Naive thymus-derived CD8-positive, alpha-beta T cell (primary cell): ENCODE results near the gene ABHD2. TPM values are rescaled to one million over a fixed set of nuclear protein-coding genes. Genes with fewer than 3 reads are reported as not detected.
"Not testable (repeated sequence)": the region's sequence is repeated elsewhere in the genome, so short reads cannot be mapped to it uniquely, and the experiment has no call there.

ENCODE experiments used
- ATAC-seq, 2 donors: fragments of 150-1000 bp; cut with Tn5 transposase in 1 of 2; sonication (Bioruptor Pico), chemical (Tn5 transposase) in 1 of 2; 1 replicate in 1 of 2; 2 replicates in 1 of 2; pipeline ENCODE4 v1.10.0; 2021; ENCODE audit warnings: mild to moderate bottlenecking in 2 of 2, moderate library complexity in 2 of 2
- POLR2A ChIA-PET: fragments of 350-600 bp; sonication (Branson Sonifier 250); formaldehyde crosslinking; loops from one replicate; lab custom pipeline; 2021; ENCODE audit warnings: antibody characterized with exemption; lab: Charles Lee
- DNase-seq, 10 donors: peaks; one replicate each; pipeline versions ENCODE4 v3.0.0 to v3.0.0-alpha.2; 2020 to 2022
- H3K27ac Mint-ChIP-seq, 10 donors: one replicate each; pipeline ENCODE4 v1.8.0; 2020 to 2022; ENCODE audit warnings: mild to moderate bottlenecking in 10 of 10, mixed read lengths in 10 of 10, moderate library complexity in 4 of 10, inconsistent platforms in 1 of 10
- H3K27me3 Mint-ChIP-seq, 5 donors: one replicate each; pipeline ENCODE4 v1.8.0; 2021 to 2022; ENCODE audit warnings: mixed read lengths in 5 of 5
- H3K36me3 Mint-ChIP-seq, 3 donors: one replicate each; pipeline ENCODE4 v1.8.0; 2020 to 2022; ENCODE audit warnings: mixed read lengths in 3 of 3, mild to moderate bottlenecking in 2 of 3, inconsistent platforms in 1 of 3
- H3K4me1 Mint-ChIP-seq, 4 donors: one replicate each; pipeline ENCODE4 v1.8.0; 2021 to 2022; ENCODE audit warnings: mixed read lengths in 4 of 4
- H3K4me3 Mint-ChIP-seq, 10 donors: one replicate each; pipeline ENCODE4 v1.8.0; 2020 to 2022; ENCODE audit warnings: mild to moderate bottlenecking in 10 of 10, mixed read lengths in 10 of 10, moderate library complexity in 6 of 10, inconsistent platforms in 1 of 10
- H3K9me3 Mint-ChIP-seq, 9 donors: one replicate each; pipeline ENCODE4 v1.8.0; 2020 to 2022; ENCODE audit warnings: mixed read lengths in 9 of 9, mild to moderate bottlenecking in 3 of 9, inconsistent platforms in 1 of 9, moderate library complexity in 1 of 9
- polyA plus RNA-seq, 3 donors: library from polyadenylated mRNA; unstranded; fragments of 300-500 nt; fragmentation: Illumina TruSeq; gene quantifications; one replicate each; pipeline ENCODE4 v1.2.3, GENCODE V29; 2021
- total RNA-seq, 8 experiments: library from RNA in 2 of 8; stranded (reverse) in 2 of 8; gene quantifications; one replicate each; pipeline ENCODE4 v1.2.3 and lab custom pipeline; 2021 to 2026

The ABHD2 gene, protein sequence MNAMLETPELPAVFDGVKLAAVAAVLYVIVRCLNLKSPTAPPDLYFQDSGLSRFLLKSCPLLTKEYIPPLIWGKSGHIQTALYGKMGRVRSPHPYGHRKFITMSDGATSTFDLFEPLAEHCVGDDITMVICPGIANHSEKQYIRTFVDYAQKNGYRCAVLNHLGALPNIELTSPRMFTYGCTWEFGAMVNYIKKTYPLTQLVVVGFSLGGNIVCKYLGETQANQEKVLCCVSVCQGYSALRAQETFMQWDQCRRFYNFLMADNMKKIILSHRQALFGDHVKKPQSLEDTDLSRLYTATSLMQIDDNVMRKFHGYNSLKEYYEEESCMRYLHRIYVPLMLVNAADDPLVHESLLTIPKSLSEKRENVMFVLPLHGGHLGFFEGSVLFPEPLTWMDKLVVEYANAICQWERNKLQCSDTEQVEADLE
- total RNA-seq (10 to 100 TPM; 47.6 to 49.9 TPM), polyA plus RNA-seq (10 to 100 TPM; 14.0 to 17.1 (median 15.0) TPM), total RNA-seq (lab: John Stamatoyannopoulos, UW) (50.7 to 95.2 (median 85.0) reads per million in 6 experiments)

DNA sequence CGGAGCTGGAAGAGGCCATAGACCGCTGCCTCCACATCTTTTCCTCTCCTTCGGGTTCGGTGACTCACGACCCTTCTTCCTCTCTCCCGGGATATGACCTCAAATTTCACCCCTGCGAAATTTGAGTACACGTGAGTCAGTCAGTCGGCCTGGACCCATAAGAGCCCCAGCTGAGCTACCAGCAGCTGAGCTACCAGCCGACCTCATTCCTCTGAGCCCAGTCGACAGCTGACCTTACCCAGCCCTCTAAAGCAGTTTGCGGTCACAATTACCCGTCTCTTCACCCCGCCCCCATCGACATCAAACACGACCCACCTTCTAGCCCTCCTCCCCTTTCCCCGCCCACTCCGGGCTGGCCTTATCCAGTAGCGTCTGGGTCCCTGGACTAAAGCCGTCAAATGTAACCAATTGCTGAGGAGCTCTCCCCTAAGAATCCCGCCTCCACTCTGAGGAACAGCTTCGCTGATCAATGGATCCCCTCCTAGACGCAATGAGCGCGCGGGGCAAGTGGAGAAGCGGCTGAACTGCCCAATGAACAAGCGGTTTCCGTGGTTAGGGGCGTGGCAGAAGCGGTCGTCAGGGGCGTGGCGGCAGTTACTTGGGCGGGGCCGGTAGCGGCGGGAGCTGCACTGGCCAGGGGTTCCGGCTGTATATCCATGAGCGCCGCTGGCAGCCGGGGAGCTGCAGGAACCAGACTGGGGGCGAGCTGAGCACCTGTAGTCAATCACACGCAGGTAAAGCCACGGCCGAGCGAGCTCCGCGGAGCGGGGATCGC, at the start of gene ABHD2:
Gene ABHD2, plus strand, starts transcription at position 627 of the 775 bp plus-strand sequence. CDS start 27,872 bp downstream, outside the sequence.
- Mint-ChIP-seq H3K9me3 (no peaks in the 10 kb centered on the region), H3K36me3 (no peaks in the 10 kb centered on the region), H3K27me3 (no peaks in the 10 kb centered on the region), H3K4me1 (peaks cover 25 to 39% (median 31%) of the 10 kb centered on the region in 4 donors), H3K4me3 (peak within 1 kb of the TSS in 2 of 10 donors; percentile 81 to 92), H3K27ac (peak within 1 kb of the TSS in 8 of 10 donors; percentile 78 to 98 (median 95))
- peak; percentile 96 to 97 for ATAC-seq
- POLR2A ChIA-PET: interaction anchor here (0.8 to 3.4 kb wide), 10 partner anchors 10 to 183 kb away, joined by 3 to 17 read pairs (median 4); no protein-coding TSS in a partner anchor
- peak; percentile 87 to 98 (median 96) for DNase-seq

DNA sequence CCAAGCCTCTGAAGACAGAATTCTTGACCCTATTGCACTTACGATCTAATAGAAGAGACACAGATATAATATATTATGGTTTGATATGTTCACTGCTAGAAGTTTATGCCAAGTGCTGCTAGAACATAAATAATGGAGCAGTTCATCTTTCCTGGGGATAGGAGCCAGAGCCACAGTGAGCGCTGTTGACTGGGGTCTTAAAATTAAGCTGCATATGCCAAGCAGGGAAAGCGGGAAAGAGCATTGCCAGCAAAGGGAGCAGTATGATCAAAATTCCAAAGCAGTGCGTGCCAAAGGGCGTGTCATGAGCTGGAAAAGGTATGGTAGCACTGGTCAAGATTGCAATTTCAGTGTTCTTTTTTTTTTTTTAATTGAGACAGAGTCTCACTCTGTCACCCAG, 49.1 kb upstream of the ABHD2 start:
- no peak overlapping the region for H3K27ac Mint-ChIP-seq
- peaks cover 0 to 14% (median 11%) of the 10 kb centered on the region in 5 donors for H3K27me3 Mint-ChIP-seq
- H3K36me3 Mint-ChIP-seq: no peaks in the 10 kb centered on the region

DNA sequence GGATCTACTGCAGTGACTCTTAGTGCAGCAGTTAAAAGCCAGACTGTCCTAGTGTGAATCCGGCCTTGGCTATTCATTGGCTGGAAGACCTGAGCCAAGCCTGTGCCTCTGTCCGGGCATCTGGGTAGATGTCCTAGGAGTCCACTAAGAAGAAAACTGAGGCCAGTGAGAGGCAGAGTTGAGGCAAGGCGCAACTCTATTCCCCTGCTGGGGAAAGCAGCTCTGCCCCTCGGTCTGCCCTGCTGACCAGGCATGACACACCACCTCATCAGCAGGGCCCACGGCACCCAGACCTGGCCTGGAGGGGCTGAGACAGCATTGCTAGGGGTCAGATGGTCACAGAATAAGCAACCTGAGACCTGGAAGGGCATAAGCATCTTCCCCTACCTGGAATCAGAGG, 46.7 kb upstream of the ABHD2 start:
- POLR2A ChIA-PET: no interaction called here
- peaks cover 0 to 8% (median 0%) of the 10 kb centered on the region in 5 donors for H3K27me3 Mint-ChIP-seq
- H3K4me1 Mint-ChIP-seq: peaks cover 0 to 11% (median 5%) of the 10 kb centered on the region in 4 donors

More for the DNA sequence above, 49.1 kb upstream of the ABHD2 start:
- no peak overlapping the region for H3K4me3 Mint-ChIP-seq
- DNase-seq: no peak
- no peak for ATAC-seq
- H3K4me1 Mint-ChIP-seq: peaks cover 0 to 11% (median 5%) of the 10 kb centered on the region in 4 donors
- POLR2A ChIA-PET: no interaction called here
- H3K9me3 Mint-ChIP-seq: peaks cover 0 to 4% (median 0%) of the 10 kb centered on the region in 9 donors

DNA sequence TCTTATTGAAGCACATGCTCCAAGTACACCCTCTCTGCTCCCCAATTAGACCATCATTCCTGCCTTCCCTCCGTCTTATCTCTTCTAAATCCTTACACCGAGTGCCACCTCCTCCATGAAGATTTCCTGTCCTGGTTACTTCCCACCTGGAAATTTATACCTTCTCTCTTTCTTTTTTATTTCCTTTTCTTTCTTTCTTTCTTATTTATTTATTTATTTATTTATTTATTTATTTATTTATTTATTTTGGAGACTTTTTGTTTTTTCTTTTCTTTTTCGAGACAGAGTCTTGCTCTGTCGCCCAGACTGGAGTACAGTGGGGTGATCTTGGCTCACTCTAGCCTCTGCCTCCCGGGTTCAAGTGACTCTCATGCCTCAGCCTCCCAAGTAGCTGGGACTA, 45.9 kb upstream of the ABHD2 start:
- H3K4me3 Mint-ChIP-seq: peak overlapping the region in 1 of 10 donors; percentile 23
- DNase-seq (no peak), ATAC-seq (no peak)
- H3K27ac Mint-ChIP-seq: peak overlapping the region in 2 of 10 donors; percentile 22 to 73
- H3K27me3 Mint-ChIP-seq: peaks cover 0 to 8% (median 0%) of the 10 kb centered on the region in 5 donors
- H3K36me3 Mint-ChIP-seq: no peaks in the 10 kb centered on the region
- POLR2A ChIA-PET: no interaction called here
- peaks cover 0 to 7% (median 2%) of the 10 kb centered on the region in 9 donors for H3K9me3 Mint-ChIP-seq
- H3K4me1 Mint-ChIP-seq: peaks cover 0 to 11% (median 5%) of the 10 kb centered on the region in 4 donors

More for the DNA sequence above, 46.7 kb upstream of the ABHD2 start:
- peaks cover 0 to 5% (median 1%) of the 10 kb centered on the region in 9 donors for H3K9me3 Mint-ChIP-seq
- peak overlapping the region in 1 of 10 donors; percentile 48 for H3K27ac Mint-ChIP-seq
- DNase-seq: no peak
- no peaks in the 10 kb centered on the region for H3K36me3 Mint-ChIP-seq
- H3K4me3 Mint-ChIP-seq: no peak overlapping the region
- no peak for ATAC-seq

DNA sequence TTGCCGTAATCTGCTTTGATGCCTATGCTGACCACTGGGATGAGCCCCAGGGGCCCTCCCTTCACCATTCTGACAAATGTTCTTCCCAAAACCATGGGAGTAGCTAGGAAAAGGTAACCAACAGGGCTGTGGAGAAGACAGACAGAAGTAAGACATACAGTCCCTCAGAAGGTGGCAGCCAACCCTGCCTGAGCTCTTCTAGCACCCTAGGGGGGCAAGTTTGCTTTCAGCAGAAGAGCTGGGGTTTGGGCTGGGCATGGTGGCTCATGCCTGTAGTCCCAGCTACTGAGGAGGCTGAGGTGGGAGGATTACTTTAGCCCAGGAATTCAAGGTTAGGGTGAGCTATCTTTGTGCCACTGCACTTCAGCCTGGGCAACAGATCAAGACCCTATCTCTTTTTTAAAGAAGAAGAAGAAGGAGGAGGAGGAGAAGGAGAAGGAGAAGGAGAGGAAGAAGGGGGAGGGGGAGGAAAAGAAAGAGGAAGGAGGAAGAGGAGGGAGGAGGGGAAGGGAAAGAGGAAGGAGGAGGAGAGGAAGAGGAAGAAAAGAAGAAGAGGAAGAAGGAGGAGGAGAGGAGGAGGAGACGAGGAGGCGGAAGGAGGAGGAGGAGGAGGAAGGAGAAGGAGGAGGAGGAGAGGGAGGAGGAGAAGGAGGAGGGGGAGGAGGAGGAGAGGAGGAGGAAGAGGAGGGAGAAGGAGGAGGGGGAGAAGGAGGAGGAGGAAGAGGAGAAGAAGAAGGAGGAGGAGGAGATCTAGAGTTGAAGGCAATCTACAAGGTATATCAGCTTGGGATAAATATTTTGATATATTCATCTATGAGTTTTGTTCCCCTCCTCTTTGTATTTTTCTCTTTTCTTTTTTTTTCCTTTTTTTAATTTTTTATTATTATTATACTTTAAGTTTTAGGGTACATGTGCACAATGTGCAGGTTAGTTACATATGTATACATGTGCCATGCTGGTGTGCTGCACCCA, 44.9 kb upstream of the ABHD2 start:
- no peaks in the 10 kb centered on the region for H3K36me3 Mint-ChIP-seq
- peaks cover 0 to 7% (median 2%) of the 10 kb centered on the region in 9 donors for H3K9me3 Mint-ChIP-seq
- H3K27ac Mint-ChIP-seq: peak overlapping the region in 2 of 10 donors; percentile 37 to 51
- no peak for ATAC-seq
- H3K4me1 Mint-ChIP-seq: peaks cover 0 to 11% (median 5%) of the 10 kb centered on the region in 4 donors
- H3K27me3 Mint-ChIP-seq: peaks cover 0 to 5% (median 0%) of the 10 kb centered on the region in 5 donors
- no peak overlapping the region for H3K4me3 Mint-ChIP-seq
- no peak for DNase-seq
- POLR2A ChIA-PET: interaction anchor here (0.7 kb wide), 1 partner anchor 419 kb away, joined by 3 read pairs; no protein-coding TSS in a partner anchor

DNA sequence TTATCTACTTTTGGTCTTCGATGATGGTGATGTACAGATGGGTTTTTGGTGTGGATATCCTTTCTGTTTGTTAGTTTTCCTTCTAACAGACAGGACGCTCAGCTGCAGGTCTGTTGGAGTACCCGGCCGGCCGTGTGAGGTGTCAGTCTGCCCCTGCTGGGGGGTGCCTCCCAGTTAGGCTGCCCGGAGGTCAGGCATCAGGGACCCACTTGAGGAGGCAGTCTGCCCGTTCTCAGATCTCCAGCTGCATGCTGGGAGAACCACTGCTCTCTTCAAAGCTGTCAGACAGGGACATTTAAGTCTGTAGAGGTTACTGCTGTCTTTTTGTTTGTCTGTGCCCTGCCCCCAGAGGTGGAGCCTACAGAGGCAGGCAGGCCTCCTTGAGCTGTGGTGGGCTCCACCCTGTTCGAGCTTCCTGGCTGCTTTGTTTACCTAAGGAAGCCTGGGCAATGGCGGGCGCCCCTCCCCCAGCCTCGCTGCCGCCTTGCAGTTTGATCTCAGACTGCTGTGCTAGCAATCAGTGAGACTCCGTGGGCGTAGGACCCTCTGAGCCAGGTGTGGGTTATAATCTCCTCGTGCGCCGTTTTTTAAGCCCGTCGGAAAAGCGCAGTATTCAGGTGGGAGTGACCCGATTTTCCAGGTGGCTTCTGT, 39.1 kb upstream of the ABHD2 start:
- POLR2A ChIA-PET: interaction anchor here (0.8 to 2.0 kb wide), 2 partner anchors 32 to 40 kb away, joined by 3 to 5 read pairs; partner anchors contain the start of gene ABHD2
- Mint-ChIP-seq H3K4me3 (peak overlapping the region; percentile 8 to 82 (median 61)), H3K4me1 (peaks cover 12 to 31% (median 22%) of the 10 kb centered on the region in 4 donors), H3K9me3 (peaks cover 0 to 40% (median 10%) of the 10 kb centered on the region in 9 donors), H3K27ac (peak overlapping the region; percentile 11 to 95 (median 86))
- DNase-seq: peak in 2 of 10 donors; percentile 40 to 46
- not testable (repeated sequence) for H3K36me3 Mint-ChIP-seq, H3K27me3 Mint-ChIP-seq, ATAC-seq

DNA sequence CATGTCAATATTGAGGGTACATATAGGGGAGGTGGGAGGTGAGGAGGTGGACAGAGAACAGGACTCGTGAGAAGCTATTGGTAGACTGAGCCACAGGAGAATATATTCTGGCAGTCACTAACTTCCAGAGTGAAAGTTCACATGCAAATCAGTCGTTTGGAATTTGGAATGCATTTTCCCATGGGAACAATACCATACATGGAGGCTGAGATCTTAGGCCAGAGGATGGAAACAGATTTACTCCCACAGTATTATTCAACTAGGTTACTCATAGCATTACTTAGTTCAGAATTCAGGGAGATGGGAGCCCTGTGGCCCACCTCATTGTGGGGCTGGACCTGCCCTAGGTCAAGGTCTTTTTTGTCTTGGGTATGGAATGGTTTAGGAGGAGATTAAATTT, 36.4 kb upstream of the ABHD2 start:
- Mint-ChIP-seq H3K27me3 (no peaks in the 10 kb centered on the region), H3K36me3 (peaks cover 0 to 9% (median 8%) of the 10 kb centered on the region in 3 donors), H3K4me3 (no peak overlapping the region), H3K9me3 (peaks cover 0 to 37% (median 10%) of the 10 kb centered on the region in 9 donors), H3K4me1 (peaks cover 12 to 31% (median 22%) of the 10 kb centered on the region in 4 donors), H3K27ac (peak overlapping the region in 6 of 10 donors; percentile 2 to 78 (median 26))
- POLR2A ChIA-PET: no interaction called here
- DNase-seq (no peak), ATAC-seq (no peak)

DNA sequence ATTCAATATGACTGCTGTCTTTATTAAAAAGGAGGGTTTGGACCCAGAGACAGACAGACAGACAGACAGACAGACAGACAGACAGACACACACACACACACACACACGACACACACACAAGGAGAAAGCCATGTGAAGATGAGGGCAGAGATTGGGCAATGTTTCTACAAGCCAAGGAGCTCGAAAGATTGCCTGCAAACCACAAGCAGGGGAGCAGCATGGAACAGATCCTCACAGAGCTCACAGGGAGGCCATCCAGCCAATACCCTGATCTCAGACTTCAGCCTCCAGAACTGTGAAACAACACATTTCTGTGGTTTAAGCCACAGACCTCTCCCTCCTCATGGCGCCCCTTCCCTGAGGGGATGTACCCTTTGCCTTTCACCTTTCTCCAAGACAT, 35.8 kb upstream of the ABHD2 start:
- POLR2A ChIA-PET: no interaction called here
- Mint-ChIP-seq H3K27ac (peak overlapping the region in 5 of 10 donors; percentile 2 to 87 (median 77)), H3K4me3 (no peak overlapping the region), H3K4me1 (peaks cover 15 to 34% (median 26%) of the 10 kb centered on the region in 4 donors), H3K9me3 (peaks cover 0 to 37% (median 10%) of the 10 kb centered on the region in 9 donors), H3K36me3 (peaks cover 0 to 9% (median 8%) of the 10 kb centered on the region in 3 donors), H3K27me3 (no peaks in the 10 kb centered on the region)
- ATAC-seq (no peak), DNase-seq (no peak)

DNA sequence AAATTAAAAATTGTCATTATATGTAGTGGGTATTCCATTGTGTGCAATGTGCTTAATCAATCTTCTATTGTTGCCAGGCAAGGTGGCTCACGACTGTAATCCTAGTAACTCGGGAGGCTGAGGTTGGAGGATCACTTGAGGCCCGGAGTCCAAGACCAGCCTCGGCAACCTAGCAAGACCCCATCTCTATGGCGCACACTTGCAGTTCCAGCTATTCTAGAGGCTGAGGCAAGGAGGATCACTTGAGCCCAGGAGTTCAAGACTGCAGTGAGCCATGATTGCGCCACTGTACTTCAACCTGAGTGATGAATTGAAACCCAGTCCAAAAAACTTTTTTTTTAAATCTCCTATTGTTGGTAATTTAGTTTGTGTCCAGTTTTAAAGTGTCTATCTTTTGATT, 33.4 kb upstream of the ABHD2 start:
- Mint-ChIP-seq H3K27me3 (peaks cover 0 to 3% (median 0%) of the 10 kb centered on the region in 5 donors), H3K36me3 (peaks cover 0 to 6% (median 4%) of the 10 kb centered on the region in 3 donors), H3K9me3 (peaks cover 0 to 24% (median 5%) of the 10 kb centered on the region in 9 donors), H3K4me1 (peaks cover 8 to 24% (median 16%) of the 10 kb centered on the region in 4 donors), H3K27ac (peak overlapping the region in 3 of 10 donors; percentile 11 to 47 (median 31)), H3K4me3 (no peak overlapping the region)
- ATAC-seq (no peak), DNase-seq (no peak)
- POLR2A ChIA-PET: interaction anchor here (1.5 kb wide), 1 partner anchor 35 kb away, joined by 5 read pairs; no protein-coding TSS in a partner anchor

DNA sequence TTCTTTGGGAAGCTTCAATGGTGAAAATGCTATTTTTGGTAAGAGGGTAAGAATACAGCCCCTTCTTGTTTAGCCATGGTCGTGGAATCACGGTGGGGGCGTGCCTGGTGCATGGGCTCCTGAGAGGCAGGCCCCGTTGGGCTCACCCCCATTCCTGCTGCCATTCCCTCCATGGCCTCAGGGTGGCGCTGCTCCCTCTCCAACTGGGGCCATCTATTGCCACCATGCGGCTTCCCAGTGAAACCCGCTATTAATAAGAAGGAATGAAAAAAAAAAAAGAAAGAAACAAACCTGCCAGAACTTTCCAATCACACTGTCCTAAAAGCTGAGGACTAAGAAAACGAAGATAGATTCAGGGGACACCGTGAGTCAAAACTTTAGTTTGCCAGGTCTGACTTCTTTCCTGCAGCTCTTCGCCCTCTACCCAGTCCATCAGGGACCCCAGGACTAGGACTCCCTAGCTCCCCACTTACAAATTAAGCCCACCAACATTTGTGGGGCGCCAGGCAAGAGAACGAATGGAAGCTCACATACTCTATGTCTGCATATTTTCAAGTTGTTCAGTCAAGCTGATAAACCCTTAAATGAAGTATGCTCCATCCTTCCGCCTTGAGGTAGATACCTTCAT, 30.6 kb upstream of the ABHD2 start:
- Mint-ChIP-seq H3K36me3 (no peaks in the 10 kb centered on the region), H3K4me1 (peaks cover 4 to 7% (median 6%) of the 10 kb centered on the region in 4 donors), H3K27ac (peak overlapping the region in 2 of 10 donors; percentile 29 to 60), H3K27me3 (peaks cover 0 to 3% (median 0%) of the 10 kb centered on the region in 5 donors), H3K9me3 (peaks cover 0 to 4% (median 0%) of the 10 kb centered on the region in 9 donors), H3K4me3 (no peak overlapping the region)
- POLR2A ChIA-PET: interaction anchor here (0.6 to 0.9 kb wide), 5 partner anchors 26 to 207 kb away, joined by 3 to 4 read pairs (median 4); no protein-coding TSS in a partner anchor
- peak; percentile 94 to 95 for ATAC-seq
- peak; percentile 67 to 86 (median 80) for DNase-seq
